Measurements from ENCODE around the gene C3orf80. TPM values are rescaled to one million over a fixed set of nuclear protein-coding genes. Genes with fewer than 3 reads are reported as not detected.

Gene C3orf80
- total RNA-seq, 1 donor from 2014 or later: not detected

- Mint-ChIP-seq H3K4me1 (ENCODE audit: unreplicated experiment) (peaks cover 7% of the 10 kb centered on the region), H3K4me3 (ENCODE audit: unreplicated experiment) (no peak overlapping the region), H3K9me3 (ENCODE audit: unreplicated experiment) (no peaks in the 10 kb centered on the region), H3K27ac (ENCODE audit: unreplicated experiment) (no peak overlapping the region), H3K36me3 (ENCODE audit: unreplicated experiment) (peaks cover 23% of the 10 kb centered on the region), H3K27me3 (ENCODE audit: unreplicated experiment) (no peaks in the 10 kb centered on the region)
- no peak for DNase-seq (ENCODE audit: extremely low spot score, unreplicated experiment)
- TF ChIP-seq CTCF (IDR thresholded peaks at IDR 0.05): no peak
These were observed 35.5 kb downstream of the C3orf80 start for GRCh38 chr3:160260587-160261270.

- H3K4me1 Mint-ChIP-seq (ENCODE audit: unreplicated experiment): peaks cover 3% of the 10 kb centered on the region
- TF ChIP-seq CTCF (IDR thresholded peaks at IDR 0.05): no peak
- no peak for DNase-seq (ENCODE audit: extremely low spot score, unreplicated experiment)
- H3K27ac Mint-ChIP-seq (ENCODE audit: unreplicated experiment): no peak overlapping the region
- H3K36me3 Mint-ChIP-seq (ENCODE audit: unreplicated experiment): peaks cover 18% of the 10 kb centered on the region
- no peaks in the 10 kb centered on the region for H3K27me3 Mint-ChIP-seq (ENCODE audit: unreplicated experiment)
- H3K4me3 Mint-ChIP-seq (ENCODE audit: unreplicated experiment): no peak overlapping the region
- H3K9me3 Mint-ChIP-seq (ENCODE audit: unreplicated experiment): no peaks in the 10 kb centered on the region
These were observed 39.9 kb downstream of the C3orf80 start for GRCh38 chr3:160265088-160265487.

Other genes with a start within 250 kb of the C3orf80 start
- 0.50 TPM in 1 of 2 replicates, not detected in the other for gene IL12A, start 236.6 kb upstream of the C3orf80 start, total RNA-seq
- gene IFT80, start 173.8 kb downstream of the C3orf80 start, total RNA-seq: 42.8 and 43.3 TPM in 2 replicates
- 59.2 and 68.8 TPM in 2 replicates for gene SMC4, start 174.2 kb downstream of the C3orf80 start, total RNA-seq
- gene TRIM59, start 224.4 kb downstream of the C3orf80 start, total RNA-seq: 36.0 and 40.3 TPM in 2 replicates